CD4-positive, CD25-positive, alpha-beta regulatory T cell (primary cell): ENCODE results near the gene FERMT3. TPM values are rescaled to one million over a fixed set of nuclear protein-coding genes. Genes with fewer than 3 reads are reported as not detected.

Source experiments
- ATAC-seq, 2 donors: fragments of 150-1000 bp; cut with Tn5 transposase; one replicate each; pipeline ENCODE4 v1.10.0; 2021; ENCODE audit warnings: low read depth in 2 of 2, moderate number of reproducible peaks in 2 of 2, moderate library complexity in 1 of 2
- DNase-seq, 3 donors: peaks; one replicate each; pipeline versions ENCODE4 v3.0.0 to v3.0.0-alpha.2; 2012 to 2022; ENCODE audit warnings: mixed read lengths in 1 of 3
- H3K27ac ChIP-seq: one replicate; pipeline ENCODE4 v1.7.0; 2013; ENCODE audit warnings: mild to moderate bottlenecking, low read length; ENCODE audit not compliant: insufficient read depth, poor library complexity, severe bottlenecking
- H3K27me3 ChIP-seq: one replicate; pipeline ENCODE4 v1.7.0; 2013; ENCODE audit warnings: low read length; ENCODE audit not compliant: control insufficient read depth, insufficient read depth
- H3K36me3 ChIP-seq: one replicate; pipeline ENCODE4 v1.7.0; 2013; ENCODE audit warnings: mild to moderate bottlenecking, low read length, moderate library complexity; ENCODE audit not compliant: control insufficient read depth, insufficient read depth
- H3K4me1 ChIP-seq: 2 replicates; pipeline ENCODE4 v1.7.0; 2013; ENCODE audit warnings: mild to moderate bottlenecking, low read length; ENCODE audit not compliant: insufficient read depth, control insufficient read depth, poor library complexity, severe bottlenecking
- H3K4me3 ChIP-seq: one replicate; pipeline ENCODE4 v1.7.0; 2013; ENCODE audit warnings: low read depth, mild to moderate bottlenecking, low read length, moderate library complexity
- H3K9me3 ChIP-seq, 2 experiments: 1 replicate in 1 of 2; 2 replicates in 1 of 2; pipeline ENCODE4 v1.7.0; 2013; ENCODE audit warnings: low read length in 2 of 2, mild to moderate bottlenecking in 1 of 2, moderate library complexity in 1 of 2; ENCODE audit not compliant: control insufficient read depth in 2 of 2
- H3K27ac Mint-ChIP-seq, 3 donors: one replicate each; pipeline ENCODE4 v1.8.0; 2020 to 2022; ENCODE audit warnings: mild to moderate bottlenecking in 3 of 3, mixed read lengths in 3 of 3, moderate library complexity in 2 of 3
- H3K27me3 Mint-ChIP-seq: one replicate; pipeline ENCODE4 v1.8.0; 2022; ENCODE audit warnings: mild to moderate bottlenecking, mixed read lengths
- H3K36me3 Mint-ChIP-seq: one replicate; pipeline ENCODE4 v1.8.0; 2020; ENCODE audit warnings: mixed read lengths
- H3K4me1 Mint-ChIP-seq, 4 donors: one replicate each; pipeline ENCODE4 v1.8.0; 2020 to 2022; ENCODE audit warnings: mixed read lengths in 4 of 4, mild to moderate bottlenecking in 1 of 4
- H3K4me3 Mint-ChIP-seq, 4 donors: one replicate each; pipeline ENCODE4 v1.8.0; 2020 to 2022; ENCODE audit warnings: mild to moderate bottlenecking in 4 of 4, mixed read lengths in 4 of 4, moderate library complexity in 3 of 4
- H3K9me3 Mint-ChIP-seq, 7 donors: one replicate each; pipeline ENCODE4 v1.8.0; 2020 to 2022; ENCODE audit warnings: mixed read lengths in 7 of 7, mild to moderate bottlenecking in 3 of 7, moderate library complexity in 2 of 7
- polyA plus RNA-seq, 4 donors: library from polyadenylated mRNA; unstranded; fragments of 300-500 nt; fragmentation: Illumina TruSeq; gene quantifications; one replicate each; pipeline ENCODE4 v1.2.3, GENCODE V29; 2021
- total RNA-seq: library from RNA; stranded (reverse); gene quantifications from one replicate; pipeline ENCODE4 v1.2.3, GENCODE V29; 2022

Gene FERMT3
- total and polyA plus RNA-seq, 5 donors from 2014 or later = 151 to 183 (median 167) TPM

- DNase-seq = no peak
- Mint-ChIP-seq H3K4me3 (peak overlapping the region; percentile 93 to 99 (median 96)), H3K27me3 (no peaks in the 10 kb centered on the region), H3K36me3 (peaks cover 17% of the 10 kb centered on the region), H3K9me3 (no peaks in the 10 kb centered on the region), H3K27ac (peak overlapping the region; percentile 91 to 96 (median 94)), H3K4me1 (peaks cover 10 to 66% (median 30%) of the 10 kb centered on the region in 4 donors)
- Histone ChIP-seq H3K27me3 (no peaks in the 10 kb centered on the region), H3K9me3 (no peaks in the 10 kb centered on the region), H3K4me3 (peak overlapping the region; percentile 84), H3K36me3 (peaks cover 38% of the 10 kb centered on the region), H3K4me1 (peaks cover 41% of the 10 kb centered on the region), H3K27ac (peak overlapping the region; percentile 85)
- no peak for ATAC-seq
These were observed 1.7 kb downstream of the FERMT3 start for GRCh38 chr11:64208086-64208795.

- H3K4me1 ChIP-seq = peaks cover 41% of the 10 kb centered on the region
These were observed 2.5 kb downstream of the FERMT3 start for GRCh38 chr11:64208796-64209562.

GRCh38 chr11:64209563-64209843, 3.0 kb downstream of the FERMT3 start:
- Histone ChIP-seq H3K27me3 (no peaks in the 10 kb centered on the region), H3K27ac (no peak overlapping the region), H3K4me1 (peaks cover 41% of the 10 kb centered on the region), H3K4me3 (no peak overlapping the region), H3K36me3 (peaks cover 32% of the 10 kb centered on the region), H3K9me3 (no peaks in the 10 kb centered on the region)
- Mint-ChIP-seq H3K4me3 (peak overlapping the region in 3 of 4 donors; percentile 21 to 99 (median 63)), H3K27me3 (no peaks in the 10 kb centered on the region), H3K4me1 (peaks cover 8 to 56% (median 28%) of the 10 kb centered on the region in 4 donors), H3K27ac (peak overlapping the region; percentile 10 to 91 (median 71)), H3K9me3 (no peaks in the 10 kb centered on the region), H3K36me3 (peaks cover 14% of the 10 kb centered on the region)
- ATAC-seq (no peak), DNase-seq (no peak)

More at GRCh38 chr11:64208796-64209562, 2.5 kb downstream of the FERMT3 start:
- H3K27me3 Mint-ChIP-seq = no peaks in the 10 kb centered on the region
- no peak overlapping the region for H3K4me3 ChIP-seq
- H3K9me3 Mint-ChIP-seq = no peaks in the 10 kb centered on the region
- peak overlapping the region; percentile 61 to 99 (median 73) for H3K4me3 Mint-ChIP-seq
- no peaks in the 10 kb centered on the region for H3K9me3 ChIP-seq
- H3K36me3 ChIP-seq = peaks cover 33% of the 10 kb centered on the region
- no peaks in the 10 kb centered on the region for H3K27me3 ChIP-seq
- DNase-seq (no peak), ATAC-seq (no peak)
- H3K36me3 Mint-ChIP-seq = peaks cover 17% of the 10 kb centered on the region
- H3K4me1 Mint-ChIP-seq = peaks cover 10 to 61% (median 30%) of the 10 kb centered on the region in 4 donors
- H3K27ac ChIP-seq = peak overlapping the region; percentile 85
- H3K27ac Mint-ChIP-seq = peak overlapping the region; percentile 26 to 91 (median 83)

GRCh38 chr11:64210301-64211020, 3.9 kb downstream of the FERMT3 start:
- H3K9me3 ChIP-seq = no peaks in the 10 kb centered on the region
- H3K4me1 ChIP-seq = peaks cover 33% of the 10 kb centered on the region
- Mint-ChIP-seq H3K36me3 (peaks cover 16% of the 10 kb centered on the region), H3K4me1 (peaks cover 4 to 50% (median 25%) of the 10 kb centered on the region in 4 donors), H3K4me3 (peak overlapping the region in 2 of 4 donors; percentile 54 to 99), H3K27me3 (no peaks in the 10 kb centered on the region), H3K9me3 (no peaks in the 10 kb centered on the region), H3K27ac (no peak overlapping the region)
- no peak overlapping the region for H3K27ac ChIP-seq
- H3K36me3 ChIP-seq = peaks cover 39% of the 10 kb centered on the region
- H3K27me3 ChIP-seq = no peaks in the 10 kb centered on the region
- H3K4me3 ChIP-seq = no peak overlapping the region
- ATAC-seq = no peak
- no peak for DNase-seq

DNA sequence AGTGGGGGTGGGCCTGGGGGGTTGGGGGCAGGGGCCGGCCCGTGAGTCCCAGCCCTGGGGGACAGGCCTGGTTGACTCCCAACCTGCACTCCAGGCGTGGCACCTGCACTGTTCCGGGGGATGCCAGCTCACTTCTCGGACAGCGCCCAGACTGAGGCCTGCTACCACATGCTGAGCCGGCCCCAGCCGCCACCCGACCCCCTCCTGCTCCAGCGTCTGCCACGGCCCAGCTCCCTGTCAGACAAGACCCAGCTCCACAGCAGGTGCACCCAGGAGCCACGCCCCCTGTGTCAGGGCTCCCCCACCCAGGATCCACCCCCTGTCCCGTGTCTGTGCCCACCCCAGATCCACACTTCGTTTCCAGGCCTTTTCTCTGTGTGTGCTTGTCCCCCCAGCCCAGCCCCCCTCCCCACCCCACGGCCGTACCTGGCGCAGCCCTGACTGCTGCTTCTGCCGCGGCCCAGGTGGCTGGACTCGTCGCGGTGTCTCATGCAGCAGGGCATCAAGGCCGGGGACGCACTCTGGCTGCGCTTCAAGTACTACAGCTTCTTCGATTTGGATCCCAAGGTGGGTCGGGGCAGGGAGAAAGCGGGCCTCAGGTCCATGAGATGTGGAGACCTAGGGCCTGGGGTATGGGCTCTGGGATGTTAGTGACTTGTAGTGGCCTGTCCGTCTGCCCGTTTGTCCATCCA, 4.8 kb downstream of the FERMT3 start:
- no peak for DNase-seq
- Mint-ChIP-seq H3K9me3 (no peaks in the 10 kb centered on the region), H3K4me3 (peak overlapping the region in 2 of 4 donors; percentile 71 to 81), H3K36me3 (peaks cover 16% of the 10 kb centered on the region), H3K27ac (no peak overlapping the region), H3K4me1 (peaks cover 4 to 41% (median 23%) of the 10 kb centered on the region in 4 donors), H3K27me3 (no peaks in the 10 kb centered on the region)
- Histone ChIP-seq H3K27me3 (no peaks in the 10 kb centered on the region), H3K4me3 (no peak overlapping the region), H3K4me1 (peaks cover 24% of the 10 kb centered on the region), H3K9me3 (no peaks in the 10 kb centered on the region), H3K27ac (no peak overlapping the region), H3K36me3 (peaks cover 41% of the 10 kb centered on the region)
- no peak for ATAC-seq

DNA sequence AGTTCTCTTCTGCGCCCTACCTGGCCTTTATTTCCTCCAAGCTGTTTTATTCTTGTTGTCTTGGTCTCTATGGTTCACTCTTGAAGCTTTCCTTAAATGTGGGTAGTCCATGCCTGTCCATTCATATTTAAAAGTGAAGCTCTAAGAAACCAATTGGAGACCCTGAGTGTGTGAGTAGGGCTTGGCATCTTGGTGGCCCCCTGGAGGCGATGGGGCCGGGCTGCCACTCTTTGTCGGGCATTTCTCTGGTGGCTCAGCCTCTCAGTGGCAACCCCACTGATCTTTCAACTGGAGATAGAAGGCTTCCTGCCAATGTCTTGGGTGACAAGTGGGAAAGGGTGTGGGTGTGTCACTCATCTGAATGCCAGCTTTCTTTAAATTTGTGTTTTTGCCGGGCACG, 10.4 kb downstream of the FERMT3 start:
- Mint-ChIP-seq H3K27ac (peak overlapping the region in 1 of 3 donors; percentile 71), H3K36me3 (peaks cover 26% of the 10 kb centered on the region), H3K4me1 (peaks cover 4 to 18% (median 9%) of the 10 kb centered on the region in 4 donors), H3K9me3 (no peaks in the 10 kb centered on the region), H3K27me3 (no peaks in the 10 kb centered on the region), H3K4me3 (no peak overlapping the region)
- no peaks in the 10 kb centered on the region for H3K9me3 ChIP-seq
- H3K36me3 ChIP-seq = peaks cover 52% of the 10 kb centered on the region
- H3K4me3 ChIP-seq = no peak overlapping the region
- no peak for DNase-seq
- no peaks in the 10 kb centered on the region for H3K4me1 ChIP-seq
- no peak overlapping the region for H3K27ac ChIP-seq
- no peaks in the 10 kb centered on the region for H3K27me3 ChIP-seq
- ATAC-seq = no peak

GRCh38 chr11:64218628-64219353, 12.3 kb downstream of the FERMT3 start:
- Histone ChIP-seq H3K36me3 (peaks cover 56% of the 10 kb centered on the region), H3K9me3 (no peaks in the 10 kb centered on the region), H3K27me3 (no peaks in the 10 kb centered on the region), H3K4me3 (no peak overlapping the region), H3K4me1 (no peaks in the 10 kb centered on the region), H3K27ac (no peak overlapping the region)
- Mint-ChIP-seq H3K36me3 (peaks cover 16% of the 10 kb centered on the region), H3K27me3 (no peaks in the 10 kb centered on the region), H3K9me3 (no peaks in the 10 kb centered on the region), H3K4me1 (peaks cover 0 to 7% (median 3%) of the 10 kb centered on the region in 4 donors), H3K27ac (peak overlapping the region in 1 of 3 donors; percentile 86), H3K4me3 (no peak overlapping the region)
- ATAC-seq (no peak), DNase-seq (no peak)
